Measurements from ENCODE around the gene BASP1. TPM values are rescaled to one million over a fixed set of nuclear protein-coding genes. Genes with fewer than 3 reads are reported as not detected.

Gene BASP1, protein sequence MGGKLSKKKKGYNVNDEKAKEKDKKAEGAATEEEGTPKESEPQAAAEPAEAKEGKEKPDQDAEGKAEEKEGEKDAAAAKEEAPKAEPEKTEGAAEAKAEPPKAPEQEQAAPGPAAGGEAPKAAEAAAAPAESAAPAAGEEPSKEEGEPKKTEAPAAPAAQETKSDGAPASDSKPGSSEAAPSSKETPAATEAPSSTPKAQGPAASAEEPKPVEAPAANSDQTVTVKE
- 19.4 TPM for polyA plus RNA-seq (ENCODE audit: insufficient read length)

DNA sequence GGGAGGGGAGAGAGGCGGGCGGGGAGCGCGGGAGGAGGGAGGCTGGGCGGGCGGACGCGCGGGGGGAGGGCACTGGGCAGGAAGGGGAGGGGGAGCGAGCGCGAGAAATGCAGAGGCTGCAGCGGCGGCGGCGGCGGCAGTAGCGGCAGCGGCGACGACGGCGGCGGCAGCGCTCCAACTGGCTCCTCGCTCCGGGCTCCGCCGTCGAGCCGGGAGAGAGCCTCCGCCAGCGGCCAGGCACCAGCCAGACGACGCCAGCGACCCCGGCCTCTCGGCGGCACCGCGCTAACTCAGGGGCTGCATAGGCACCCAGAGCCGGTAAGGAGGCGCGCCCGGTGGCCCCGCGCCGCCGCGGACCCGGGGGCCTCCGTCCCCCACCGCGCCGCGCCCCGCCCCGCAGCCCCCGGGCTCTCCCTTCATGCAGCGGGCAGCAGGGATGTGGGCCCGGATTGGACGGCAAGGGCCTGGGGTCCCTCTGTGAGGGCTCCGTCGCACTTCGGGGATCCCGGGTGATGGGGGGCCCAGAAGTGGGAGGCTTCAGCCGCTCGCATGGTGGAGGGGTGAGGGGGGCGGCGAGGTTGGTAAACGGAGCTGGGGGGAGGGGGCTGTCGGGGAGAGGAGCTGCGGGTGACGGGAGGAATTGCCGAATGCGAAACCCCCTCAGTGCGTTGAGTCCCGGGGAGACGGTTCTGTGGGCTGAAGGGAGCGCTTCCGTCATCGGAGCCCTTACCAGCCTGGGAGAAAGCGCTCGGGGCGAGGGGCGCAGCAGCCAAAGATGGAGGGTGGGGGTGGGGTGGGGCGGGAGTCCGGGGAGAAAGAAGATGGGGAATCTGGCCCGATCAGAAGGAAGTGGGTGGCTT, at the start of gene BASP1:
Gene BASP1 (plus strand): TSS at position 139 of the 860 bp plus-strand sequence. CDS start 57,586 bp downstream, outside the sequence.
- peak; percentile 87 for DNase-seq

DNA sequence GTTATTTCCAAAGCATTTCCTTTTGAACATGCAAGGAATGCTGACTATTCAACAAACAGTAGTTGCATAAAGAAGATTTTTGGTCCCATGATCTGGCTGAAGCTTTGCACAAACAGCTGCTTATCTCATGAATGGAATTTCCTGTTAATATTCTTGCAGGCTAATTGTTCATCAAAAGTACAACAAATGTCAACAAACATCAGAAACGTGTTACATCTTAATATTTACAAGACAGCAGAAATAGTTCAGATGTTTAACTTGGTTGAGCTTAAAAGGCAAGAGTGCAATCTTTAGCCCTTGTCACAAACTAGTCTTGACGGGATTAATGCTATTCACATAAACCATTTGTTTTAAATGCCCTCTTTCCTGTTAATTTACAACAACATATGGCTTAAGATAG, 47.9 kb upstream of the BASP1 start:
- DNase-seq: no peak

DNA sequence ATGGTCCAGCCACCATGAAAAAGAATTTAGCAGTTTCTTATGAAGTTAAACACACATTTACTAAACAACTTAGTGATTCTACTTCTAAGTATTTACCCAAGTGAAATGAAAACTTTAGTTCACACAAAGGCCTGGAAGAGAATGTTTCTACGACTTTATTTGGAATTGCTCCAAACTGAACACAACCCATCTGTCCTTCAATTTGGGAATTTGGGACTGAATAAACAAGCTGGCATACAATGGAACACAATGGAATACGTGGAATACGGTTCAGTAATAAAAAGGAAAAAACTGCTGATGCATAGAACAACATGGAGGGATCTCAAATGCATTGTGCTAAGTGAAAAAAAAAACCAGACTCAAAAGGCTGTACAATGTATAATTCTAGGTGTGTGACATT, 44.6 kb upstream of the BASP1 start:
- no peak for DNase-seq

DNA sequence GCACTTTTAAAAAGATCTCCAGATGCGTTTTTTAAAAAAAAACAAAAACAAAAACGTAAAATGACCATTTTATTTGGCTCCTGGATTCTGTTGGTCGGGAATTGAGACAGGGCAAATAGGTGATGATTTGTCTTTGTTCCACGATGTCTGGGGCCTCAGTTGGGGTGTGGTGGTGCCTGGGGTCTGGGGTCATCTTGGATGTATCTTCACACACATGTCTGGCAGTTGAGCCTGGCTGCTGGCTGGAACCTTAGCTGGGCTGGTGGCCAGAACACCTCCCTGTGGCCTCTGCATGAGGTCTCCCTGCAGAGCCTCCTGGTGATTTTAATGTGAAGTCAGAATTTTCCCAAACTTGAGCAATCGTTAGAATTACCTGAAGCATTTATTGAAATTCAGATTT, 42.5 kb upstream of the BASP1 start:
- DNase-seq: no peak

DNA sequence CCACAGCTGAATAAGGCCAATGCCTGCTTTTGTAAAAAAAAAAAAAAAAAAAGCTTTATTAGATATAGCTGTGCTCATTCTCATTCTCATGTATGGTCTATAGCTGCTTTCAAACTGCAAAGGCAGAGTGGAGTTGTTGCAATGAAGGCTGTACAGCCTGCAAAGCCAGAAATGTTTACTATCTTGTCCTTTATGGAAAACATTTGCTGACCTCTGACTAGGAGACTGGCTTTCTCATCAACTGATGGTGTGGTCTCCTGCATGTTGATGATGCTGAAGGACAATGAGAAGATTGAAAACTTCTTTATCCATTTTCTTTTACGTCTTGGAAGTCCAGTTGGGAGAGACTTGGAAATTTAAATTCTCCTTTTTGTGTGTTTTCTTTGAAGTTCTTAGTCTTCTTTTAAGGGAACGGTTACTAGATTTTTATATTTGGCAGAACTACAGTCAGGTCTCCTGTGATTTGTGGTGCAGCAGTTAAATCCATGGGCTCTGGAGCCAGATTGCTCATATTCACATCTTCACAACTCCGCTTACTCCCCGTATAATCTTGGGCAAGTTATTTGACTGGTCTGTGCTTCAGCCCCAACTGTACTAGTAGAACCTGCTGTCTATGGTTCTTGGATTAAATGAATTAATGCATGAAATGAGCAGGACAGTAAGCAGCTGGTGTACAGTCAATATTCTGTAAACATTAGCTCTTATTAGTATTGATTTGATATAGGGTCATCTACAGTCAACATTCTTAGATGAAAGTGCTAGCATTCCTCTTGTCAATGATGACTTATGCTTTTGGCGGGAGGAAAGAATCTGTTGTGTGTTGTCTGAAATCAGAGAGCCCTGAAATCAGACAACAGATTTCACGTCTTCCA, 39.7 kb upstream of the BASP1 start:
- no peak for DNase-seq

DNA sequence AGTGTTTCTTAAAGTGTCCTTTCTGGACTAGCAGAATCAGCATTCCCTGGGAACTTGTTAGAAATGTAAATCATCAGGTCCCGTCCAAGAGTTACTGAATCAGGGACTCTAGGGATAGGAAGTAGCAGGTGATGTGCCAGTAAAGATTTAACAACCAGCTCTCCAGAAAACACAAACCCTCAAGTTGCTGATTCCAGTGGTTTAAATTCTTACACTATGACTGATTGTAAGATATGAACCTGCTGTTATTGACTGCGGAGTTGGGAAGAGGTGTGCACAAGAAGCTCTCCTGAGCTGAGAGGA, 39.1 kb upstream of the BASP1 start:
- DNase-seq: no peak

DNA sequence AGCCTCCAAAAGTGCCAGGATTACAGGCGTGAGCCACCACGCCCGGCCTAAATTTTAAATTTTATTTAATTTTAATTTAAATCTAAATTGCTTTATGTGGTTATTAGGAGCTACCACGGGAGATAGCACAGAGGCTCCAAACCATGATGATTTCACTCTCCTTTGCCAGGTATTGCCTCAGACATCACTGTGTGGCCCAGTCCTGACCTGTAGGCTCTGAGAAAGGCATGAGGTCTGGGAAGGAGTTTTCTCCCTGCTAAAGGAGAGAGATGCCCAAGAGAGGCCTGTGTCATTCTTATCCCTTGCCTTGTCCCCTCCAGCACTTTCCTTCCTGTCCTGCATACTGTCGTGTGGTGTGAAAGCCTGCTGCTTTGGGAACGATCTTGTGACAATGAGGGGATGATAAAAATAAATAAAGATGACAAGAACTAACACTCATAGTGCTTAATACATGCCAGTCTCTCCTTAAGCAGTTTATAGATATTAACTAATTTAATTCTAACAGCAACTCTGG, 37.0 kb upstream of the BASP1 start:
- DNase-seq: no peak

DNA sequence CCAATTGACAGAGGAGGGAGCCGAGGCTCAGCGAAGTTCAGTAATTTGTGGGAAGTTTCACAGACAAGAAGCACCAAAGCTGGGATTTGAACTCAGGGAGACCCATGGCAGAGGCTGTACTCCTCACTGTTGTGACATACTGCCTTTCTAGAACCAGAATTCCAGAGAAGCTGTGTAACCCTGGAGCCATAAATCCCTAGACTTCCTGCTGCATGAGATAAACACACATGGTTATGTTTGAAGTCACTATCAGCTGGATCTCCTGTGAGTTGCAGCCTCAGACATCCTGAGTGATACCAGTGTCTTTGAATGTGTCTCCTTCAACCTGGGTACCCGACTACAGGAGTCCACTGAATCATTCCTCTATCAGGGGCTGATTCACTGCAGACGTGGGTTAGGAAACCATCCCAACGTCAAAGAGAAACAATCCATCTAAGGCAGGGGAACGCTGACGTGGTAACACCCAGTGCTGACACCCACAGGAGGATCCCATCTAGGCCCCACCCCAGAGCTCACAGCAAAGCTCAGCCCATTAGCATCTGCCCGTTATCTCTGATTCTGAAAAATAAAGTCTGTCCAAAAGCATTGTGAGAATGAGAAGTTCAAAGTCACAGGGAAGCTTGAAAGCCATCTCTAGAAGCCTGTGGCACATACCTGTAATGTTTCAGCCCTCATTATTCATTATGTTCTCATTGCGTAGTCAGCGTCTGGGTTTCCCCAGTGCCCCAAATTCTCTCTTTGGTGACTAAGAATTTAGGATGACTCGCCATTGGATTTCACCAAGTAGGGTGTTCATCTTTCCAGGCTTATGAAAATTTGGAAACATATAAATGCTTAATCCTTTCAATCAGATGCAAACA, 36.3 kb upstream of the BASP1 start:
- no peak for DNase-seq

DNA sequence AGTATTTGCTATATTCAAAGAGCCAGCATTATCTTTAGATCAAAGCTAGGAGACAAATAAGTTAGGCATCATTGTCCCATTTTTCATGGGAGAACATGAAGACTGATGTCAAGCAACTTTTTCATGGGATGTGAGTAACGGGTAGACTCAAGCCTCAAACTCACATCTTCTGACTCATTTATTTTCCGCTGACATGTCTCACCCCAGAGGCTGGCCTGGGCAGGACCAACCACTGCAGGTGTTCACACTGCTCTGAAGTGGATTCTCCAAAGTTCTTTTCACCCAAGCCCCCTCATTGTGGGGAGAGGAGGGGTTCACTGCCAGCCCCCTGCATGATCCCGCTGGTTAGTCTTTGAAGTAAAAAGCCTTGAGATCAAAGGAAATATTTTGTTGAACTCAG, 34.9 kb upstream of the BASP1 start:
- no peak for DNase-seq

DNA sequence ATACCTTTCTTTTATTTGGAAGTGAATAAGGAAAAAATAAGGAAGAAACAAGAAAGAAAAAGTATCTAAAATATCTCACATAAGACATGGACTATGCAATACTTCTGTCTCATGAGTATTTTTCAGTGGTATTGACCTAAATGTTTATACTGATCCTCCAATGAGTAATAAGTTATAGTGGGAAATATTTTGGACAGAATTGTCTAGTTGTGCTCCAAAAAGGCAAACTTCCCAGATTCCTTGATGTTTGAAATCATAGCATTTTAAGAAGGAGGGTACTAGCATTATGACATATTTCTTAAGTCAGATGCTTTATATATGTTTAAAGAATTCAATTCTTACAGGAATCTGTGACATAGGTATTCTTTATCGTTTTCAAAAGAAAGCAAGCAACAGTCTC, 34.5 kb upstream of the BASP1 start:
- no peak for DNase-seq

DNA sequence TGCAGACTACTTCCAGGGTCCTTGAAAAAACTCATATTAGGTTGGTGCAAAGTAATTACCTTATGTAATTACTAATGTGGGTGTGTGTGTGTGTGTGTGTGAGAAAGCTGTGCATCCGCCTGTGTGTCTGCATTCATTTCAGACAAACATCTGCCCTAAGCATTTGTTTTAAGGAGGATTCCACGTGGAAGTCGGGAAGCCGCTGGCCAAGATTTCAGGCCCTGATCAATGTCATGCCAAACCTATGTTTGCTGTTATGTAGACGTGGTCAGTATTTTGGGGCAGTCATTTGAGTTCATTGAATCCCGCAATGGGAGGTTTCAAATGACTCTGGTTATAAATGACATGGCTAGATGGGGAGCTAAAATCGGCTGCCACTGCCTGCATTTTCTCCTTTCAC, 33.6 kb upstream of the BASP1 start:
- DNase-seq: no peak

DNA sequence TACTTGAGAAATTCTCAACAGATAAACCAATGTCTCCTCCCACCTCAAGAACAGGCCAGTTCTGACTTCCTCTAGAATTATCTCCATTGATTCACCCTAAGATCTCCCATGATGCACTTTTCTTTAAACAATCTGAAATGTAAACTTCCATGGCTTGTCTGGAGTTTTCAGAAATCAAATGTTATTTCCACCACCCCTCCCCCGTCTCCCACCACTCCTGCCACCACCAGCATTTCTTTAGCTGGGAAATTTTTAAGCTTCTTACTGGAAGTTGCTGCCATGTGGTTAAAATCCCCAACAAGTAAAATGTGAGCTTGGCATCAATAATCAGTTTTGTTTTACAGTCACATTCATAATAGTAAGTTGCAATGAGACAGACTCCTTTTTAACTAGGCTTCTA, 32.8 kb upstream of the BASP1 start:
- DNase-seq: no peak

DNA sequence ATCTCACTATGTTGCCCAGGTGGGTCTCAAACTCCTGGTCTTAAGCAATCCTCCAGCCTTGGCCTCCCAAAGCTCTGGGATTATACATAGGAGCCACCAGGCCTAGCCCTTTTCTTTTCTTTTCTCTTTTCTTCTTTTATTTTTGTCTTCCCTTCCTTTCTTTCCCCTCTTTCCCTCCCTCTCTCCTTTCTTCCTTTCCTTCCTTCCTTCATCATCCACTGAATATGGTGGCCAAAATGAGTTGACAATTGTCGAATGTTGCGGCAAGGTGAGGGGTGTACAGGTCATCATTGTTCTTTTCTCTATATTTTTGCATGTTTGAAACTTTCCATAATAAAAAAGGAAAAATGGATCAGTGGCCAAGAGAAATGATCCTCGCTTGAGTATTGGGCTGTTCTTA, 32.1 kb upstream of the BASP1 start:
- DNase-seq: no peak

DNA sequence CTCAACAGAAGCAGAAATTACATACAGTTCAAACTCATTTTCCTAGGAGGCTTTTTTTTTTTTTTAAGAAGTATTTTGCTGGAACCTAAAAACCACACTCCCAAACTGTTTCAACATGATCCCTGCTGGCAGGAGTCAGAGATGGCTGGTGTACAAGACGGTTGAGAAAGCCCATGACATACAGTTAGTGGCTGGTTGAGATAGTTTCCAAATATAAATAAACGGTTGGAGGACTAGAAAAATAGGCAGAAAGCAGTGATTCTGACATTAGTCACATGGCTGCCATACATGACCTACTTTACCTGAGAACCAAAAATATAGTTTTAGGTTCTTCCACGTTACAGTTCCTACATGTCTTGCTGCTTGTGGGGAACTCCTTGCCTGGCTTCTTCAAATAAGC, 31.7 kb upstream of the BASP1 start:
- DNase-seq: peak; percentile 77

DNA sequence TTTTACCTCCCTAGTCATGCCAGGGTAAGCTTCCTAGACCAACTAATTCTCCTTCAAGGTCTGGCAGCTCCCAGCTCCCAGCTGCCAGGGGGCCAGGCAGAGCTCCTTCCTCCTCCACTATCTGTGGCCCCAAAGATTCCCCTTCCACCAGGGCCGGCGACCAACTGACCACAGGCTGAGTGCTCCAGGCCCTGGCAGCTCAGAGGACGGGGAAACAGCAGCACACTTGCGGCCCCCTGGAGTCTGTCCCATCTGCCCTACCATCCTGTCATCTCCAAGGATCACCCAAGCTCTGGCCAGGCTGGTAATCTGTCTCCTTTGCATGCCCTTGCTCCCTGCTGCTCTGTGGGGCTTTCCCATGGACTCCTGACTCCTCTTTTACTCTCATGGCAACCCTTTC, 31.2 kb upstream of the BASP1 start:
- DNase-seq: no peak

DNA sequence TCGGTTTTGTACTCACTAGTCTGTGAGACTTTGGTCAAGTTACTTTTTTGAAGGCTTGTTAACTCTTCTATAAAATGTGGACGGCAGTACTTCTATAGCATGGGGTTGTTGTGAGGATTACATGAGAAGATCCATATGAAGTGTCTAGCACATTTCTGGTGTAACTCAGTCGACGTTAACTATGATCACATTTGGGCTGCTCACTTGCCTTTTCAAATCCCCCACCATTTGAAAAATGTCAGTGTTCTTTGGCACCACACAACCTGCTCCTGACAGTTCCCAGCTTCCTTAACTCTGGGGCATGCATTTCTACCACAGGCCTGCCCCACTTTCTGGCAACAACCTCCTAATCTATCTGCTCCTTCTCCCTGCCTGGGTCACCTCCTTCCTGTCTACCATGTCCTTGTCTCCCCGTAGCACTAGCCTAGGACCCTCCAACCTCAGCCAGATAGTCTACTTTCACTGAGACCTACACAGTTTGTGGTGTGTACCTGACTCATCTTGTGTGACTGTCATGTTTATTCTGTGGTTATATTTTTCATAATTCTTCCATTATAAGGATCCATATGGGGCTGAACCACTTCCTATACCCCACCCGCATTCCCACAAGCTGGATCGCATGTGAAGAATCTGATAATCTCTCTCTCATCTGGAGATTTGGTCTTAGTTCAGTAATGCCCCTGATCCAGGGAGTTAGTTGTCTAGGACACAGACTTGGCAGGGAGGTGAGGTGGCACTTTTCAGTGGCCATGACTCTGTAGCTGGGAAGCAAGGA, 30.2 kb upstream of the BASP1 start:
- DNase-seq: no peak

DNA sequence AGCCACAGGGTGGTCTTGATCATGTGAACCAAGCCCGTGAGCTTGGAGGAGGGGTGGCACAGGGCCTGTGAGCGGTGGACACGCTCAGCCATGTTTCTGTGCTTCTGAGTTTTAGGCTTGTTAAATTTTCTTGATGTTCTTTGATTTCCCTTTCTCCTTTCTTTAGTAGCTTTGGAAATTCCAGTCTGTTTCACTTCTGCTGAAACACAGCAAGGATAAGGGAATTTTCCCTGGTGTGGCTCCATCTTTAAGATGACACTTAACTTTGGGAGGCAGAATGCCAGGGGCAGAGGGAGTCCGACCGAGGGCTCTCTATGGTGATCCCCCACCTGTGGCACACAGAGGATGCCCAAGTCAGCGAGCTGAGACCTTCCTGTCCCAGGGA, 29.7 kb upstream of the BASP1 start:
- no peak for DNase-seq

DNA sequence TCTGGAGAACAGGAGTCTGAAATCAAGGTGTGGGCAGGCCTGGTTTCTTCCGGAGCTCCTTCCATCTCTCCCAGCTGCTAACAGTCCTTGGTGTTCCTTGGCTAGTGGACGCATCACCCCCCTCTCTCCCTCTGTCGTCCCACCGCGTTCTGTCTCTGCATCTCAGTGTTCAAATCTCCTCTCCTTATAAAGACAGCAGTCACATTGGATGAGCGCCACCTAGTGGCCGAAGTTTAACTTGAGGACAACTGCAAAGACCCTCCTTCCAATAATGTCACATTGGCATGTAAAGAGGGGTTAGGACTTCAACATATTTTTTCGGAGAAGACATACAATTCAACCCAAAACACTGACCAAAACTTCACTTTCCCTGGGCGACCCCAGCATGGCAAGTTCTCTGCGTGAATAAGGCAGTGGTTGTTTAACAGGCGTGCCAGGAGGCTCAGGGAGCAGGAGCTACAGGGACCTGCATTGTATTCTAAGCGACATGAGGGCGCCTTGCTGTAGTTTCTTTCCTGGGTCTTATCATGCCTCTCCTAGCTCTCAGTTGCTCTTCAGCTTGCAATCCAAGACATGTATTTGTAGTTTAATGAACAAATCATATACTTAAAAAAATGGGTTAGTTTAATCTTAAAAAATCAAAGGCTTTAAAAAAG, 27.9 kb upstream of the BASP1 start:
- DNase-seq: peak; percentile 74

DNA sequence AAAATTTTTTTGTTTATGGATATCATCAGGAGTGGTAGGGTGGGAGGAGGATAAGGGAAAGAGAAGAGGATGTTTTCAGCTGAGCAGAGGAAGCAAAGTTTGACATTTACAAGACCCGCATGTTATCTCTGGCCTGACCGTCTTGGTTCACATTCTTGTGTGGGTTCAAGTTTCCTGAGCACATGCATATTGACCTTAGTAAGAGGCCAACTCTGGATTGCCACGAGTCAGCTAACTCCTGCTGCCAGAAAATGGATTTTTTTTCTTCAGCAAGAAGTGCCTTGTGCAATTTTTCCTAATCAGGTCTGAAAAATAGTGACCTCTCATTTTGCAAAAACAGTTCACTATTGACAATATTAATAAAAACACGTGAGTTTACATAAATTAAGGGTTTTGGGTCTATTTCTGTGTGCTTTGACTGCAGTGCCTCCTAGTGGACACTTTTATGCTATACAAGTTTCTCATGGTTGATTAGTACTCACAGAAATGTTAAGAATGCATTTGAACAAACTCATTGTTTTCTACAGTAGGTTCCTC, 27.1 kb upstream of the BASP1 start:
- DNase-seq: no peak

DNA sequence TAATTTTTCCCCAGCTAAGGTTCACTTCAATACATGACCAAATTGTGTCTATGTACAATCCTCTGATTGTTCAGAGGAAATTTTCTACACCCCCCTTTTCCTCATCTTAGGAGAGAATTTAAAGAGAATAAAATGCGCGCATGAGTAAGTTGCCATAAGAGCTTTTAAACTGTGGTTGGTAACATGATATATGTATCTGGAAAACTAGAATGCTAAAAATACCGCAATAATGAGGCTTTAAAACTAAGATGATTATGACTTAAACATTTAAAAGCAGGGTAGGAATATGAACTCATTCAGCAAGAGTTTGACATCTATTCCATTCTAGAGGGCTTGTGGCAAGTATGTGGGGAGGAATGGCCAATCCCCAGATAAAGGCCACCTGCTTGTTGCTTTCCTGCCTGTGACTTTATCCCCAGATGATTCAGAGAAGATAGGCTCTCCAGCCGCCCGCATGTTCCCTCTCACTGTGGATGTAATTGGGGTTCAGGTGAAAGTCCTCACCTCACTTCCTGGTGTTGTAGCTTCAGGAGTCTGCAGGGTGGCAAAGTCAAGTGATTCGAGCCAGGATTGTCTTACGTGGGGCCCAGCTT, 26.5 kb upstream of the BASP1 start:
- no peak for DNase-seq
